Naive thymus-derived CD4-positive, alpha-beta T cell (primary cell): Measurements from ENCODE around the gene GNG12. TPM values are rescaled to one million over a fixed set of nuclear protein-coding genes. Genes with fewer than 3 reads are reported as not detected.

ENCODE experiments used
- ATAC-seq: fragments of 150-1000 bp; cut with Tn5 transposase; 2 replicates; pipeline ENCODE4 v1.10.0; 2021; ENCODE audit warnings: mild to moderate bottlenecking, moderate library complexity
- CTCF ChIA-PET: fragments of 350-600 bp; sonication (Branson Sonifier 250); formaldehyde crosslinking; loops from one replicate; lab custom pipeline; 2021; ENCODE audit warnings: antibody characterized with exemption; lab: Charles Lee
- POLR2A ChIA-PET: fragments of 350-600 bp; sonication (Branson Sonifier 250); formaldehyde crosslinking; loops from one replicate; lab custom pipeline; 2021; ENCODE audit warnings: antibody characterized with exemption, inconsistent platforms; lab: Charles Lee
- DNase-seq, 9 donors: peaks; one replicate each; pipeline versions ENCODE4 v3.0.0 to v3.0.0-alpha.2; 2020 to 2022; ENCODE audit warnings: mixed read lengths in 1 of 9
- H3K27ac ChIP-seq: one replicate; pipeline ENCODE4 v1.7.0; 2013; ENCODE audit warnings: mild to moderate bottlenecking, low read depth, low read length, moderate library complexity
- H3K27me3 ChIP-seq, 2 donors: one replicate each; pipeline ENCODE4 v1.7.0; 2013; ENCODE audit warnings: low read length in 2 of 2, mild to moderate bottlenecking in 2 of 2, moderate library complexity in 2 of 2; ENCODE audit not compliant: control insufficient read depth in 2 of 2, insufficient read depth in 2 of 2
- H3K36me3 ChIP-seq, 3 experiments: 1 replicate in 2 of 3; 2 replicates in 1 of 3; pipeline ENCODE4 v1.7.0; 2013; ENCODE audit warnings: low read length in 3 of 3, mild to moderate bottlenecking in 3 of 3, moderate library complexity in 1 of 3; ENCODE audit not compliant: insufficient read depth in 3 of 3, control insufficient read depth in 2 of 3
- H3K4me1 ChIP-seq, 2 donors: one replicate each; pipeline ENCODE4 v1.7.0; 2013; ENCODE audit warnings: low read length in 2 of 2, mild to moderate bottlenecking in 2 of 2, moderate library complexity in 1 of 2; ENCODE audit not compliant: control insufficient read depth in 2 of 2, insufficient read depth in 2 of 2
- H3K4me3 ChIP-seq: 2 replicates; pipeline ENCODE4 v1.7.0; 2013; ENCODE audit warnings: mild to moderate bottlenecking, low read length
- H3K9me3 ChIP-seq, 3 experiments: 1 replicate in 2 of 3; 2 replicates in 1 of 3; pipeline ENCODE4 v1.7.0; 2013; ENCODE audit warnings: low read length in 3 of 3; ENCODE audit not compliant: control insufficient read depth in 2 of 3
- H3K27ac Mint-ChIP-seq, 9 donors: one replicate each; pipeline ENCODE4 v1.8.0; 2020 to 2022; ENCODE audit warnings: mixed read lengths in 9 of 9, mild to moderate bottlenecking in 8 of 9, moderate library complexity in 5 of 9, inconsistent platforms in 2 of 9
- H3K27me3 Mint-ChIP-seq, 5 donors: one replicate each; pipeline ENCODE4 v1.8.0; 2021 to 2022; ENCODE audit warnings: mixed read lengths in 5 of 5, mild to moderate bottlenecking in 1 of 5
- H3K36me3 Mint-ChIP-seq, 5 donors: one replicate each; pipeline ENCODE4 v1.8.0; 2020 to 2022; ENCODE audit warnings: mixed read lengths in 5 of 5, mild to moderate bottlenecking in 3 of 5, inconsistent platforms in 1 of 5
- H3K4me1 Mint-ChIP-seq, 7 donors: one replicate each; pipeline ENCODE4 v1.8.0; 2020 to 2022; ENCODE audit warnings: mixed read lengths in 7 of 7, mild to moderate bottlenecking in 3 of 7, inconsistent platforms in 1 of 7
- H3K4me3 Mint-ChIP-seq, 10 donors: one replicate each; pipeline ENCODE4 v1.8.0; 2020 to 2022; ENCODE audit warnings: mild to moderate bottlenecking in 10 of 10, mixed read lengths in 10 of 10, moderate library complexity in 6 of 10, inconsistent platforms in 2 of 10
- H3K9me3 Mint-ChIP-seq, 11 donors: one replicate each; pipeline ENCODE4 v1.8.0; 2020 to 2022; ENCODE audit warnings: mixed read lengths in 11 of 11, mild to moderate bottlenecking in 4 of 11, inconsistent platforms in 1 of 11, moderate library complexity in 1 of 11
- intact Hi-C, 2 donors: fragments of 100-400 bp; cut with micrococcal nuclease; formaldehyde crosslinking; loops; one replicate each; pipeline ENCODE4 v1.15.1; 2023
- polyA plus RNA-seq, 2 donors: library from polyadenylated mRNA; unstranded; fragments of 300-500 nt; fragmentation: Illumina TruSeq; gene quantifications; one replicate each; pipeline ENCODE4 v1.2.3, GENCODE V29; 2021
- total RNA-seq, 6 experiments: library from RNA in 5 of 6; stranded (reverse) in 5 of 6; gene quantifications; 1 replicate in 5 of 6; 2 replicates in 1 of 6; pipeline ENCODE4 v1.2.3 and lab custom pipeline; 2021 to 2026

The GNG12 gene
- total RNA-seq (not detected), polyA plus RNA-seq (not detected), total RNA-seq (lab: John Stamatoyannopoulos, UW) (0.67 reads per million)

DNA sequence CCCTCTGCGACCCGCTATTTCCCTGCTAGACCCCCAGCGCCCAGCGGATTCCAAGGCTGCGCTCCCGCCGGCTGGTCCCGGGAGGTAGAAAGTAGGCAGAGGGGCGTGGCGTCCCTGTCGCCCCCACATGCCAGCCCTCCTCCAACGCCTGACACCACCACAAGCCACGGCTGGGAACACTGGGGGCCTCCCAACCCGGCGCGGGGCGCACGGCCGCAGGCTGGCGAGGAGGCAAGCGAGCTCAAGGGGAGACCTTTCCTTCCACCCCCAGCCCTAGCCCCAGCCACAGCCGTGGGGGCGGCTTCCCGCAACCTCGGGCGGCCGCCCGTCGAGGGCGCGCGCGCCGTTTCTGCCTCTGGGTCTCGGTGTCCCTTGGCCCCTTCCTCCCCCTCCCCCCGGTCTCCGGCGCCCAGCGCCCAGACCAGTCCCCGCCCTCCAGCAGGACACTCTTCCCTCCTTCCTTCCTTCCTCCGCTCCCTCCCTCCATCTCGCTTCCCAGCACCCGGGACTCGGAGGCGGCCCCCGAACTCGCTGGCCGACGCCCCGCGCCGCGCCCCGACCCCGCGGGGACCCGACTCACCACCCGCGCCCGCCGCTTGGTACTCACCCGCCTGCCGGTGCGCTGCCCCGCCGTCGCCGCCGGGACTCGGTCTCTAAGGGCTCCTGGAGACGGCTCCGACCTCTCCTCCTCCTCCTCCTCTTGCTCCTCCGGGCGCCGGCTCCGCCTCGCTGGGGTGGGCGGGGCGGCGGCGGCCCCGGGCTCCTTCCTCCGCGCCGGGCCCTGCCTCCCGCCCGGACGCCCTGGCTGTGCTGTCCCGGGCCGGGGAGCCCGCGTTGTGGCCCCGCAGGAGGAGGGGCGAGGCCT lies at the start of gene GNG12:
Gene GNG12, minus strand, starts transcription at position 731 of the 865 bp plus-strand sequence. CDS start 125,781 bp downstream, outside the sequence.
- no peak within 1 kb of the TSS for H3K27ac Mint-ChIP-seq
- H3K27me3 ChIP-seq = peaks cover 7 to 19% of the 10 kb centered on the region in 2 donors
- no peaks in the 10 kb centered on the region for H3K9me3 Mint-ChIP-seq
- peak; percentile 48 for ATAC-seq
- H3K36me3 ChIP-seq = no peaks in the 10 kb centered on the region
- peaks cover 10 to 18% (median 13%) of the 10 kb centered on the region in 7 donors for H3K4me1 Mint-ChIP-seq
- CTCF ChIA-PET = no interaction called here
- intact Hi-C loops = no loop called here
- H3K9me3 ChIP-seq = no peaks in the 10 kb centered on the region
- POLR2A ChIA-PET = no interaction called here
- peak within 1 kb of the TSS; percentile 63 to 90 (median 80) for H3K4me3 Mint-ChIP-seq
- peaks cover 0 to 6% (median 0%) of the 10 kb centered on the region in 5 donors for H3K36me3 Mint-ChIP-seq
- peaks cover 55 to 78% (median 71%) of the 10 kb centered on the region in 5 donors for H3K27me3 Mint-ChIP-seq
- H3K4me3 ChIP-seq = peak within 1 kb of the TSS; percentile 22
- DNase-seq = peak in 2 of 9 donors; percentile 11 to 44
- H3K4me1 ChIP-seq = peaks cover 0 to 9% of the 10 kb centered on the region in 2 donors
- H3K27ac ChIP-seq = no peak within 1 kb of the TSS

DNA sequence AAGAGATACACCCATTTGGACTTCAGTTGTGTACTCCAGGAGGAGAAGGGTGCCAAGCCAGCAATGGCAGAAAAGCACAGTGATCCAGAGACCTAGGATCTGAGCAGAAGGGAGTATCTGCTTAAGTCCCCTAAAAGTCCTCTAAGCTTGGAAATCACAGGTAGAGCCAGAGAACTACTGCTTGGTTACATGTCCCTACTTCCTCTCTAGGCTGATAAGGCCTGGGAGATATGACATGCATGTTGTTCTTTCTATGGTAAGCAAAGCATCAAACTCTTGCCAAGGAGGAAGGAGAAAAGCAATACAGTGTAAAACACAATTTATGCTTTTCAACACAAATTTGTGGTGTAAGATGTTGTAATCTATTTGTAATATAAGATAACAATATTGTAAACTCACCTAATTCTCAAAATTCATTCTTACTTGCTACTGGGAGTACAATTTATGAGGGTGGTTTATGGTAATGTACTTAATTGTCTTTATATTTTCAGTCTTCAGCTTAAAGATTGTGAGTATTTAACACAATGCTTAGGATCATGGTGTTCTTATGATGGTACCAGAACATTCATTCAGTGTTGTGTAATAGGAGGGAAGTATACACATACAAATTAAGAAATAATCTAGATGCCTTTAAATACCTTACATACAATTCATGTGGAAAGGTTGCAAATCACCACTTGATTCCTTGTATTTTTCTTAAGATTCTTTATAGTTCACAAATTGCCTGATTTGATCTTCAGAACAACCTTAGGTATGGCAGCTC lies 49.1 kb upstream of the GNG12 start:
- Histone ChIP-seq H3K9me3 (no peaks in the 10 kb centered on the region), H3K27me3 (no peaks in the 10 kb centered on the region), H3K4me3 (no peak overlapping the region), H3K27ac (no peak overlapping the region), H3K36me3 (no peaks in the 10 kb centered on the region), H3K4me1 (no peaks in the 10 kb centered on the region)
- Mint-ChIP-seq H3K9me3 (peaks cover 0 to 3% (median 0%) of the 10 kb centered on the region in 11 donors), H3K27ac (no peak overlapping the region), H3K27me3 (peaks cover 7 to 62% (median 11%) of the 10 kb centered on the region in 5 donors), H3K4me1 (no peaks in the 10 kb centered on the region), H3K4me3 (no peak overlapping the region), H3K36me3 (no peaks in the 10 kb centered on the region)
- no peak for ATAC-seq
- intact Hi-C loops = no loop called here
- DNase-seq = no peak
- CTCF ChIA-PET = no interaction called here
- POLR2A ChIA-PET = no interaction called here

DNA sequence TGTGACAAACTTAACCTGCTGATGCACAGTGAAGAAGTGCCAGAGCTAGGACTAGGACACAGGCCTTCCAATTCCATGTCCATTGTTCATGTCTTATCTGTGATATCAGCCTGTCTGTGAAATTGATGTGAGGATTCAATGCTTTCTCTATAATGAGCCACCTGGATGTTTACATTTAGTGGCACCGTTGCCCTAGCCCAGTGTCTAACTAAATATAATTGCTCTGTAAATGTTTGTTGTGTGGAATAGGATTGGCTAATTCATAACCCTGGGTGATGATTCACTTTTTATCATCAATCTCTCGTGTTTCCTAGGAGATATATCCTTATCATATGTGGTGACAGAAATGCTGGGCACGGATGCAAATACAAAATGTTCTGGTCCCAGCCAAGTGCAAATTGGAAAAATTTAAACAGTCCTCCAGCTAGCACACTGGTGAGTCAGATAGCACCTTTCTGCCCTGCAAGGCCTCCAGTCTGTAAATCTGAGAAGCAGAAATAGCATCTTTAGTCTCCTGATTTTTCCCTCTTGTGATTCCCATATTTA lies 46.9 kb upstream of the GNG12 start:
- no peaks in the 10 kb centered on the region for H3K27me3 ChIP-seq
- intact Hi-C loops = no loop called here
- no peak overlapping the region for H3K27ac Mint-ChIP-seq
- ATAC-seq = no peak
- H3K36me3 Mint-ChIP-seq = no peaks in the 10 kb centered on the region
- no peak overlapping the region for H3K4me3 ChIP-seq
- peaks cover 2 to 49% (median 12%) of the 10 kb centered on the region in 5 donors for H3K27me3 Mint-ChIP-seq
- ChIA-PET CTCF (no interaction called here), POLR2A (no interaction called here)
- H3K9me3 ChIP-seq = no peaks in the 10 kb centered on the region
- no peak overlapping the region for H3K27ac ChIP-seq
- DNase-seq = no peak
- no peak overlapping the region for H3K4me3 Mint-ChIP-seq
- peaks cover 0 to 10% (median 0%) of the 10 kb centered on the region in 11 donors for H3K9me3 Mint-ChIP-seq
- H3K4me1 ChIP-seq = no peaks in the 10 kb centered on the region
- no peaks in the 10 kb centered on the region for H3K36me3 ChIP-seq
- H3K4me1 Mint-ChIP-seq = no peaks in the 10 kb centered on the region

DNA sequence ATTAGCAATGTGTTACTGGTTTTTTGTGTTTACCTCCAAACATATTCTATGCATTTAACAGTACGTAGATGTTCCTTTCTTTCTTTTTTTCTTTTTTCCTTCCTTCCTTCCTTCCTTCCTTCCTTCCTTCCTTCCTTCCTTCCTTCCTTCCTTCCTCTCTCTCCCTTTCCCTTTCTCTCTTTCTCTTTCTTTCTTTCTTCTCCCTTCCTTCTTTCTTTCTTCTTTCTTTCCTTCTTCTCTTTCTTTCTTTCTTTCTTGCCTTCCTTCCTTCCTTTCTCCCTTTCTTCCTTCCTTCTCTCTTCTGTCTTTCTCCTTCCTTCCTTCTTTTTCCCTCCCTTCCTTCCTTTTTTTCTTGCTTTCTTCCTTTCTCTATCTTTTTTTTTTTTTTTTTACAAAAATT lies 46.2 kb upstream of the GNG12 start:
- CTCF ChIA-PET = no interaction called here
- H3K36me3 Mint-ChIP-seq = no peaks in the 10 kb centered on the region
- H3K27me3 Mint-ChIP-seq = peaks cover 2 to 46% (median 14%) of the 10 kb centered on the region in 5 donors
- peaks cover 0 to 12% (median 0%) of the 10 kb centered on the region in 11 donors for H3K9me3 Mint-ChIP-seq
- H3K9me3 ChIP-seq = peaks cover 0 to 4% (median 0%) of the 10 kb centered on the region in 3 experiments
- H3K27ac ChIP-seq = no peak overlapping the region
- no peak overlapping the region for H3K27ac Mint-ChIP-seq
- H3K27me3 ChIP-seq = no peaks in the 10 kb centered on the region
- intact Hi-C loops = no loop called here
- POLR2A ChIA-PET = interaction anchor here (0.7 kb wide), 1 partner anchor 87 kb away, joined by 3 read pairs; no protein-coding TSS in a partner anchor
- H3K4me3 Mint-ChIP-seq = no peak overlapping the region
- no peak overlapping the region for H3K4me3 ChIP-seq
- H3K4me1 Mint-ChIP-seq = no peaks in the 10 kb centered on the region
- DNase-seq (no peak), ATAC-seq (no peak)
- H3K4me1 ChIP-seq = no peaks in the 10 kb centered on the region
- no peaks in the 10 kb centered on the region for H3K36me3 ChIP-seq

DNA sequence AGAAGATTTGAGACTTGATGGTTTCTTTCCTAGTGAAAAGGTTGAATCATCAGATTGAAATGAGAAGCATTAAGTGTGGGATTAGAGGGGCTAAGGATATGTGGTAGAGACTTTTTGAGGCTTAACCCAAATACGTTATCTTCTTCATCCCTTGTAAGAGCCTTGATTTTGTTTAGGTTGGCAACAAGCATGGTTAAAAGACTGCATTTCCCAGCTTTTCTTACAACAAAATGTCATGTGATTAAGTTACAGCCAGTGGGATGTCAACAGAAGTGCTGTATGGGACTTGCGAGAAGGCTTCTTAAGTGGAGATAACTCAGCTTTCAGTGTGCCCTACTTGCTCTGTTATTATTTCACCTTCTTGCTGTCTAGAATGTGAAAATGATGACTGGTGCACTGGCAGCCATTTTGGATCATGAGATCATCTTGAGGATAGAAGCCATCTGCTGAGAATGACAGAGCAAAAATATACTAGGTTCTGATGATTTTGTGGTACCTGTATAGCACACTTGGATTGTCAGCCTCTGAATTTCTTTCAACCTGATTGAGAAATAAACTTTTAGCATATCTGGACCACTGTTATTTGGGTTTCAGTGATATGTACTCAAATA lies 41.3 kb upstream of the GNG12 start:
- no peaks in the 10 kb centered on the region for H3K4me1 Mint-ChIP-seq
- Histone ChIP-seq H3K9me3 (peaks cover 0 to 4% (median 0%) of the 10 kb centered on the region in 3 experiments), H3K36me3 (no peaks in the 10 kb centered on the region), H3K27me3 (no peaks in the 10 kb centered on the region), H3K27ac (no peak overlapping the region), H3K4me1 (no peaks in the 10 kb centered on the region), H3K4me3 (no peak overlapping the region)
- peaks cover 0 to 17% (median 6%) of the 10 kb centered on the region in 11 donors for H3K9me3 Mint-ChIP-seq
- intact Hi-C loops = no loop called here
- ATAC-seq = no peak
- H3K4me3 Mint-ChIP-seq = no peak overlapping the region
- no peak overlapping the region for H3K27ac Mint-ChIP-seq
- H3K27me3 Mint-ChIP-seq = peaks cover 8 to 43% (median 27%) of the 10 kb centered on the region in 5 donors
- POLR2A ChIA-PET = no interaction called here
- CTCF ChIA-PET = no interaction called here
- H3K36me3 Mint-ChIP-seq = no peaks in the 10 kb centered on the region
- DNase-seq = no peak

DNA sequence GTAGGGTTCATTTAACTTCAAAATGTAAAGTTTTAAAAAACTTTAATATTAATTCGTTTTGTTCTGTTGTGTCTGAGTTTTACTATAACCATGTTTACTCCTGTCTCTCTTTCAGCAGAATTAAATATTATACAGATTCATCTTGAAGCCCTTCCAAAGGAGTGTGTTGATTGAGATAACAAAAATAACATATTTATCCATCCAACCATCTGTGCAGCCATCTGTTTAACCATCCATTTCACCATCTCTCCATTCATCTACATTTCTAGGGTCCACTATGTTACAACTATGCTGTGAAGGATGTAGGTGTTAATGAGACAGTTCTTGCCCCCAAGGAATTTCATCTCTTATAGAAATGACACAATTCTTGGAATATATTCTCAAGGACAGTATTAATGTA lies 36.0 kb upstream of the GNG12 start:
- Mint-ChIP-seq H3K4me1 (no peaks in the 10 kb centered on the region), H3K4me3 (no peak overlapping the region), H3K27me3 (peaks cover 6 to 50% (median 35%) of the 10 kb centered on the region in 5 donors), H3K36me3 (no peaks in the 10 kb centered on the region), H3K9me3 (peaks cover 0 to 9% (median 4%) of the 10 kb centered on the region in 11 donors), H3K27ac (no peak overlapping the region)
- ATAC-seq (no peak), DNase-seq (no peak)
- Histone ChIP-seq H3K36me3 (no peaks in the 10 kb centered on the region), H3K27me3 (no peaks in the 10 kb centered on the region), H3K4me3 (no peak overlapping the region), H3K4me1 (no peaks in the 10 kb centered on the region), H3K9me3 (no peaks in the 10 kb centered on the region), H3K27ac (no peak overlapping the region)
- intact Hi-C loops = no loop called here
- POLR2A ChIA-PET = no interaction called here
- CTCF ChIA-PET = no interaction called here
